Gastroesophageal sphincter (tissue), 3 donors: ENCODE measurements around the gene TGFA.

Experiments used
- CTCF ChIP-seq, 4 experiments: fragments of 200-600 bp in 2 of 4; fragments of 450-650 bp in 2 of 4; sonication (generic) in 1 of 4; IDR thresholded peaks; one replicate each; pipeline ENCODE4 v1.5.1; 2017 to 2019; ENCODE audit warnings: antibody characterized with exemption in 4 of 4, mild to moderate bottlenecking in 2 of 4, moderate library complexity in 2 of 4
- EP300 ChIP-seq: sonication (generic); formaldehyde crosslinking; IDR thresholded peaks from one replicate; pipeline ENCODE4 v1.6.1; 2017; ENCODE audit warnings: antibody characterized with exemption, mild to moderate bottlenecking
- POLR2A ChIP-seq, 2 donors: fragments of 450-650 bp; IDR thresholded peaks; one replicate each; pipeline ENCODE4 v1.6.1; 2017; ENCODE audit warnings: antibody characterized with exemption in 2 of 2, mild to moderate bottlenecking in 2 of 2, moderate library complexity in 1 of 2
- POLR2AphosphoS5 ChIP-seq: sonication (generic); formaldehyde crosslinking; IDR thresholded peaks from one replicate; pipeline ENCODE4 v1.6.1; 2017; ENCODE audit warnings: antibody characterized with exemption

DNA sequence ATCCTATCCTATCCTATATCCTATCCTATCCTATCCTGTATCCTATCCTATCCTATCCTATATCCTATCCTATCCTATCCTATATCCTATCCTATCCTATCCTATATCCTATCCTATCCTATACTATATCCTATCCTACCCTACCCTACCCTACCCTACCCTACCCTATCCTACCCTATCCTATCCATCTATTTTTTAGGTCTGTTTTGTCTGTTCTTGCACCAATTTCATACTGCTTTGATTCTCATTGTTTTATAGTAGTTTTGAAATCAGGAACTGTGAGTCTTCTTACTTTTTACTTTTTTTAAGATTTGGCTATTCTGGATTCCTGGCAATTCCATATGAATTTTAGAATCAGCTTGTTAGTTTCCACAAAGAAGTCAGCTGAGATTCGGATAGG is 118.5 kb downstream of the TGFA start:
- TF ChIP-seq CTCF (IDR thresholded peaks at IDR 0.05), result no peak
- no peak for TF ChIP-seq POLR2A (IDR thresholded peaks at IDR 0.05)
- no peak for TF ChIP-seq POLR2AphosphoS5
- TF ChIP-seq EP300, result no peak
